ENCODE results near the gene ARHGAP18. TPM values are rescaled to one million over a fixed set of nuclear protein-coding genes. Genes with fewer than 3 reads are reported as not detected.

ARHGAP18 gene
- total RNA-seq, 6 experiments from 2014 or later: 70.8 to 81.2 (median 76.0) TPM

DNA sequence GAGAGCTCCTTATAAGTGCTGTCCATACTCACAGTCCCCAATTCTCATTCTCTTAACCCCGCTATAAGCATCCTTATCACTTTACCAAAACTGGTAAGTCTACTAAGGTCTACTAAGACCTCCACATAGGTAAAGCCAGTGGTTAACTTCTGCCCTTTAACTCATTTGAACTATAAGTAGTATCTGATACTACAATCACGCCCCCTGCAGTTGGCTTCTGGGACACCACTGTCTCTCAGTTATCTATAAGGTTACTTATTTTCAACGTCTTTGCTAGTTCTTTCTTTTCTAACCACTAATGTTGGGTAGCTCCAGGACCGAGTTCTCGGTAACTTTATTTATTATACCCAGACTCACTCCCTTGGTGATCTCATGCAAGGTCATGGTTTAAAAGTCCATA lies 142.6 kb downstream of the ARHGAP18 start:
- DNase-seq: no peak
- H3K4me1 Mint-ChIP-seq (ENCODE audit: low read depth): peaks cover 35% of the 10 kb centered on the region
- H3K27ac Mint-ChIP-seq: peak overlapping the region; percentile 32; the same call in 1 of the 2 replicates

DNA sequence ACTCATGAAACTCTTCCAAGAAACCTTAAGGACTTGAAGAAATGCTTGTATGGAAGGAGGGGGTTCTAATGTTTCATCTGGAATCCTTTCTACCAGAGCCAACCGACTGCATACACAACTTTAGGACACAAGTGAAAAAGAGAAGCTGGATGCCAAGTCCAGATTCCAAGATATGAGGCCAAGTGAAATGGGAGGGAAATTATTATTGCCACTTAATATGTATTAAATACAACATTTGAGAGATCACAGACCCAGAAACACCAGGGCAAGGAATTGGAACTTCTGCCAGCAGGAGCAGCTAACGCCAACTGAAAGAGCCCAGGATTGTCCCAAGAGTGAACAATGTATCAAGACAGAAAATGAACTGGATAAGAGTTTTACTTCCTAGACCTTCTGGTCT lies 144.2 kb downstream of the ARHGAP18 start:
- H3K27ac Mint-ChIP-seq: no peak overlapping the region
- H3K36me3 Mint-ChIP-seq (ENCODE audit: low read depth): peaks cover 37% of the 10 kb centered on the region
- TF ChIP-seq, protein P1, sequence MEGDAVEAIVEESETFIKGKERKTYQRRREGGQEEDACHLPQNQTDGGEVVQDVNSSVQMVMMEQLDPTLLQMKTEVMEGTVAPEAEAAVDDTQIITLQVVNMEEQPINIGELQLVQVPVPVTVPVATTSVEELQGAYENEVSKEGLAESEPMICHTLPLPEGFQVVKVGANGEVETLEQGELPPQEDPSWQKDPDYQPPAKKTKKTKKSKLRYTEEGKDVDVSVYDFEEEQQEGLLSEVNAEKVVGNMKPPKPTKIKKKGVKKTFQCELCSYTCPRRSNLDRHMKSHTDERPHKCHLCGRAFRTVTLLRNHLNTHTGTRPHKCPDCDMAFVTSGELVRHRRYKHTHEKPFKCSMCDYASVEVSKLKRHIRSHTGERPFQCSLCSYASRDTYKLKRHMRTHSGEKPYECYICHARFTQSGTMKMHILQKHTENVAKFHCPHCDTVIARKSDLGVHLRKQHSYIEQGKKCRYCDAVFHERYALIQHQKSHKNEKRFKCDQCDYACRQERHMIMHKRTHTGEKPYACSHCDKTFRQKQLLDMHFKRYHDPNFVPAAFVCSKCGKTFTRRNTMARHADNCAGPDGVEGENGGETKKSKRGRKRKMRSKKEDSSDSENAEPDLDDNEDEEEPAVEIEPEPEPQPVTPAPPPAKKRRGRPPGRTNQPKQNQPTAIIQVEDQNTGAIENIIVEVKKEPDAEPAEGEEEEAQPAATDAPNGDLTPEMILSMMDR (IDR thresholded peaks at IDR 0.05): no peak
- H3K27me3 Mint-ChIP-seq (ENCODE audit: insufficient read depth): peaks cover 2% of the 10 kb centered on the region; the same call in 1 of the 2 replicates
- DNase-seq: no peak
- no peak overlapping the region for H3K4me3 Mint-ChIP-seq
- peaks cover 26% of the 10 kb centered on the region for H3K4me1 Mint-ChIP-seq (ENCODE audit: low read depth)
- peaks cover 1% of the 10 kb centered on the region; the same call in 1 of the 2 replicates for H3K9me3 Mint-ChIP-seq

More for the DNA sequence above, 142.6 kb downstream of the ARHGAP18 start:
- Mint-ChIP-seq H3K4me3 (no peak overlapping the region; the same call in 1 of the 2 replicates), H3K9me3 (peaks cover 14% of the 10 kb centered on the region), H3K36me3 (ENCODE audit: low read depth) (peaks cover 52% of the 10 kb centered on the region), H3K27me3 (ENCODE audit: insufficient read depth) (peaks cover 2% of the 10 kb centered on the region; the same call in 1 of the 2 replicates)
- TF ChIP-seq, protein P1 (IDR thresholded peaks at IDR 0.05): peak; percentile 74

DNA sequence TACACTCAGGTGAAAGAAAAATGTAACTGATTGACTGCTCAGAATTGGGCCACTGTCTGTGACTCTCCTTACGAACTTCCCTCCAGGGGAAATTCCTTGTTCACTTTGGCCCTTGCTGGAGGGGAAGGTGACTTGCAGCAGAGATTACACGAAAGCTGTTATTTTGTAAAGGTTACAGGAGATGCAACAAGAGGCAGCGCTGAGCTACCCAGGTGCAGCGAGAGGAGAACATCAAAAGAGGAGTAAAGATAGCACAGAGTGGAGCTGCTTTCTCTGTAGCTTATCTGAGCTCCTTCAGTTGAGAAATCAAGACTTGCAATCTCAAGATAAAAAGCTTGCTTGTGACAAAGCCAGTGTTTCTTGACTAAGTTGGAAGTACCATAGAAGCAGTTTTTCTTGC lies 144.6 kb downstream of the ARHGAP18 start:
- no peak overlapping the region for H3K27ac Mint-ChIP-seq
- peaks cover 35% of the 10 kb centered on the region for H3K36me3 Mint-ChIP-seq (ENCODE audit: low read depth)
- TF ChIP-seq, protein P1 (IDR thresholded peaks at IDR 0.05): no peak
- peaks cover 2% of the 10 kb centered on the region; the same call in 1 of the 2 replicates for H3K27me3 Mint-ChIP-seq (ENCODE audit: insufficient read depth)
- H3K4me1 Mint-ChIP-seq (ENCODE audit: low read depth): peaks cover 26% of the 10 kb centered on the region
- no peaks in the 10 kb centered on the region for H3K9me3 Mint-ChIP-seq
- no peak for DNase-seq
- no peak overlapping the region for H3K4me3 Mint-ChIP-seq

DNA sequence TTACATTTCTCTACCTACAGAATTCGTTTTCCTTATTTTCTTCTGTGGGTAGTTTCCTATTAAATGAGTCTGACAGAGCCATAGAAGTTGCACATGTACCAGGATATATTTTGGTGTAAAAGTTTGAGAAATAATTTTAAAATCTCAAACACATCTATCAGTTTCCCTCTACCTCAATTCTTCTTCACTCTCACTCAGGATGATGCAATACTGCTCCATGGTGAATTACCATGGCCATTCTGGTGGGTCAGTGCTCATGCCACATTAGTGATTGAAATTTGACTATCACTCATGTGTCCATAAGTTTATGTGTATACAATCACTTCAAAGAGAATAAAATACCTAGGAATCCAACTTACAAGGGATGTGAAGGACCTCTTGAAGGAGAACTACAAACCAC lies 151.7 kb downstream of the ARHGAP18 start:
- TF ChIP-seq, protein P1 (IDR thresholded peaks at IDR 0.05): no peak
- no peak overlapping the region for H3K4me3 Mint-ChIP-seq
- peaks cover 14% of the 10 kb centered on the region for H3K4me1 Mint-ChIP-seq (ENCODE audit: low read depth)
- peaks cover 32% of the 10 kb centered on the region for H3K36me3 Mint-ChIP-seq (ENCODE audit: low read depth)
- no peak for DNase-seq
- H3K27ac Mint-ChIP-seq: no peak overlapping the region
- H3K27me3 Mint-ChIP-seq (ENCODE audit: insufficient read depth): no peaks in the 10 kb centered on the region
- peaks cover 3% of the 10 kb centered on the region; the same call in 1 of the 2 replicates for H3K9me3 Mint-ChIP-seq

DNA sequence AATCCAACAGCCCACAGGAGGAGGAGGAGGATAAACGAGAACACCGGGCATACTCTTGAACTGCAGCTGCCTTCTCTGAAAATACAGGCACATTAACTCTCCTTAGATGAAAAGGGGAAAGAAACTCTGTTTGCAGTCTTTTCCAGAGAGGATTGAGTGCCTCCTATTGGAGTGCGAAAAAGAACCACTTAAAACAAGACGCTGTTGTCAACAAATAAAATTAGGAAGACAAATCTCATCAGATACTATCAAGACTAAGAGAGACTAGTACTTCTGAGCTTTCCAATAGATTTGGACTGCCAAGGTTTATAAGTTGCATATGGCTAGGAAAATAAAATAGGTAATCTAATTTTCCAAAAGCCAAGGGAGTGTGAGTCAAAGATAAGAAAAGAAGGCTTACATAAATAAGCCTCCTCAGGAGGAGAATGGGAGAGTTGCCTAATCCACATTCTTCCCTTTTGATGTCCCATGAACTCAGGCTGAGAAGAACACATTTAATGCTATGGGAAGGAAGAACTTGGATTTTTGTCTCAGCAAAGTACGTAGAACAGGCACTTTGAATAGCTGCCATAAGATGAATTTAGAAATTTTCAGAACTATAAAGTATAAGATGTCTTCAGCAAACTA lies 154.7 kb downstream of the ARHGAP18 start:
- peaks cover 3% of the 10 kb centered on the region; the same call in 1 of the 2 replicates for H3K9me3 Mint-ChIP-seq
- H3K27ac Mint-ChIP-seq: no peak overlapping the region
- no peak for DNase-seq
- H3K4me1 Mint-ChIP-seq (ENCODE audit: low read depth): peaks cover 14% of the 10 kb centered on the region
- H3K36me3 Mint-ChIP-seq (ENCODE audit: low read depth): peaks cover 52% of the 10 kb centered on the region
- no peak overlapping the region for H3K4me3 Mint-ChIP-seq
- TF ChIP-seq, protein P1 (IDR thresholded peaks at IDR 0.05): no peak
- H3K27me3 Mint-ChIP-seq (ENCODE audit: insufficient read depth): no peaks in the 10 kb centered on the region
